ENCODE results near the gene RPP30.

RPP30 gene

GRCh38 chr10:90871766-90872647 lies at the start of gene RPP30:
Gene RPP30 (plus strand): TSS chr10:90871974. CDS start chr10:90871987, 13 bp downstream.
- H3K4me3 ChIP-seq (ENCODE audit: low read length): peak within 1 kb of the TSS; percentile 86
- DNase-seq (ENCODE audit: low read depth): peak; percentile 74
- TF ChIP-seq CTCF (conservative IDR thresholded peaks at IDR 0.05; ENCODE audit: low read length): no peak

GRCh38 chr10:90822508-90822907 lies 49.3 kb upstream of the RPP30 start:
- no peak for TF ChIP-seq CTCF (conservative IDR thresholded peaks at IDR 0.05; ENCODE audit: low read length)
- no peak for DNase-seq (ENCODE audit: low read depth)

GRCh38 chr10:90832111-90832510 lies 39.7 kb upstream of the RPP30 start:
- no peak for TF ChIP-seq CTCF (conservative IDR thresholded peaks at IDR 0.05; ENCODE audit: low read length)
- no peak for DNase-seq (ENCODE audit: low read depth)
- H3K4me3 ChIP-seq (ENCODE audit: low read length): no peak overlapping the region

More at GRCh38 chr10:90822508-90822907, 49.3 kb upstream of the RPP30 start:
- no peak overlapping the region for H3K4me3 ChIP-seq (ENCODE audit: low read length)

GRCh38 chr10:90834326-90834725 lies 37.4 kb upstream of the RPP30 start:
- no peak overlapping the region for H3K4me3 ChIP-seq (ENCODE audit: low read length)
- TF ChIP-seq CTCF (conservative IDR thresholded peaks at IDR 0.05; ENCODE audit: low read length): no peak
- no peak for DNase-seq (ENCODE audit: low read depth)

- no peak for TF ChIP-seq CTCF (conservative IDR thresholded peaks at IDR 0.05; ENCODE audit: low read length)
- no peak overlapping the region for H3K4me3 ChIP-seq (ENCODE audit: low read length)
- no peak for DNase-seq (ENCODE audit: low read depth)
Measured at GRCh38 chr10:90837486-90837885, 34.3 kb upstream of the RPP30 start.

- no peak for TF ChIP-seq CTCF (conservative IDR thresholded peaks at IDR 0.05; ENCODE audit: low read length)
- DNase-seq (ENCODE audit: low read depth): no peak
- no peak overlapping the region for H3K4me3 ChIP-seq (ENCODE audit: low read length)
Measured at GRCh38 chr10:90842725-90843124, 29.0 kb upstream of the RPP30 start.

- no peak overlapping the region for H3K4me3 ChIP-seq (ENCODE audit: low read length)
- TF ChIP-seq CTCF (conservative IDR thresholded peaks at IDR 0.05; ENCODE audit: low read length): no peak
- no peak for DNase-seq (ENCODE audit: low read depth)
Measured at GRCh38 chr10:90845726-90846125, 26.0 kb upstream of the RPP30 start.
